Neutrophil (primary cell): ENCODE data around the gene GNG12.

Experiments used
- H3K27ac ChIP-seq: fragments of 200-600 bp; sonication (generic); 2 replicates; pipeline ENCODE4 v1.5.1; 2016; ENCODE audit warnings: mild to moderate bottlenecking, moderate library complexity
- H3K27me3 ChIP-seq: fragments of 200-600 bp; sonication (generic); 2 replicates; pipeline ENCODE4 v1.6.0; 2016; ENCODE audit warnings: mild to moderate bottlenecking
- H3K36me3 ChIP-seq: fragments of 200-600 bp; sonication (generic); 2 replicates; pipeline ENCODE4 v1.5.1; 2017
- H3K4me1 ChIP-seq, 2 experiments: fragments of 200-600 bp in 1 of 2; sonication (generic) in 1 of 2; 1 replicate in 1 of 2; 2 replicates in 1 of 2; pipeline versions ENCODE4 v1.5.1 to v1.6.1; 2013 to 2016; ENCODE audit warnings: low read depth in 1 of 2, low read length in 1 of 2, mild to moderate bottlenecking in 1 of 2, moderate library complexity in 1 of 2; ENCODE audit not compliant: control insufficient read depth in 1 of 2, insufficient read depth in 1 of 2
- H3K4me3 ChIP-seq, 2 experiments: fragments of 200-600 bp in 1 of 2; sonication (generic) in 1 of 2; 1 replicate in 1 of 2; 2 replicates in 1 of 2; pipeline ENCODE4 v1.5.1; 2013 to 2016; ENCODE audit warnings: low read depth in 1 of 2, low read length in 1 of 2, mild to moderate bottlenecking in 1 of 2, moderate library complexity in 1 of 2
- H3K9me3 ChIP-seq: fragments of 200-600 bp; sonication (generic); 2 replicates; pipeline ENCODE4 v1.5.1; 2016
- CTCF ChIP-seq: fragments of 200-600 bp; sonication (generic); IDR thresholded peaks from 2 replicates; pipeline ENCODE4 v1.5.1; 2016; ENCODE audit warnings: antibody characterized with exemption

Gene GNG12

DNA sequence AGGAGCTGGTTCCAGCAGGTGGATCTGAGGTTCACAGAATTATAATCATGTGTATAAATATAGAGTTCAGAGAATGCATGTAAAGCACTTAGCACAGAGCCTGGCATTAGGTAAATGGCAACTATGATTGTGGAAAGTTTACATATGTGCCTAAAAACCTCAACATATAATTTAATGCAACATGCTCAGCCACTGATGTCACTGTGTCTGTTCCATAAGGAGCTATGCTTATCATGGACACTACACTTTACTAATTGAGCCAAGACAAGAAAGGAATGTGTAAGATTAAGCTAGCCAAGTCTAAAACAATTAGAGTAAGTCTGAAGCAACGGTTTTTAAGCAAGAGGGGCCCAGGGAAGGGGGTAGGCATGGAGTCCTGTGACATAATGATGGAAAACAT is 61.5 kb downstream of the GNG12 start:
- Histone ChIP-seq H3K9me3 (no peaks in the 10 kb centered on the region), H3K4me1 (no peaks in the 10 kb centered on the region), H3K27ac (no peak overlapping the region), H3K27me3 (peaks cover 23% of the 10 kb centered on the region), H3K36me3 (no peaks in the 10 kb centered on the region), H3K4me3 (no peak overlapping the region)
- no peak for TF ChIP-seq CTCF

DNA sequence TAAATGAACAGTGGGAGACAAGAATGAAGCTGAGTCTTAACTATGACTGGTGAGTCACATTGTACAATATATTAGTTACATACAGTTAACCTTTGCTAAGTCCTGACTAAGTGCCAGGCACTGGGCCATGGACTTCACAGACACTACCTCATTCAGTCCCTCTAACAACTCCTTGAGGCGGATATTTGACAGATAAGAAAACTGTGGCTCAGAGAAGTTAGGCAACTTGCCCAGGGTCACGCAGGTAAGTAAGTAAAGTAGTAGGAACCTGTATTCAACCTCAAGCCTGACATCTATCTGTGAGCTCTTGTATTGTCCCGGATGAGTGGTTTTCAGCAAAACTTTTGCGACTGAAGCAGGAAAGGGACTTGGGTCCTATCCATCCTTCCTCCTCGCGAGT is 62.1 kb downstream of the GNG12 start:
- no peaks in the 10 kb centered on the region for H3K9me3 ChIP-seq
- no peak for TF ChIP-seq CTCF
- no peak overlapping the region for H3K4me3 ChIP-seq
- H3K36me3 ChIP-seq = no peaks in the 10 kb centered on the region
- peaks cover 29% of the 10 kb centered on the region for H3K27me3 ChIP-seq
- no peak overlapping the region for H3K27ac ChIP-seq
- peaks cover 2 to 4% of the 10 kb centered on the region in 2 experiments for H3K4me1 ChIP-seq

DNA sequence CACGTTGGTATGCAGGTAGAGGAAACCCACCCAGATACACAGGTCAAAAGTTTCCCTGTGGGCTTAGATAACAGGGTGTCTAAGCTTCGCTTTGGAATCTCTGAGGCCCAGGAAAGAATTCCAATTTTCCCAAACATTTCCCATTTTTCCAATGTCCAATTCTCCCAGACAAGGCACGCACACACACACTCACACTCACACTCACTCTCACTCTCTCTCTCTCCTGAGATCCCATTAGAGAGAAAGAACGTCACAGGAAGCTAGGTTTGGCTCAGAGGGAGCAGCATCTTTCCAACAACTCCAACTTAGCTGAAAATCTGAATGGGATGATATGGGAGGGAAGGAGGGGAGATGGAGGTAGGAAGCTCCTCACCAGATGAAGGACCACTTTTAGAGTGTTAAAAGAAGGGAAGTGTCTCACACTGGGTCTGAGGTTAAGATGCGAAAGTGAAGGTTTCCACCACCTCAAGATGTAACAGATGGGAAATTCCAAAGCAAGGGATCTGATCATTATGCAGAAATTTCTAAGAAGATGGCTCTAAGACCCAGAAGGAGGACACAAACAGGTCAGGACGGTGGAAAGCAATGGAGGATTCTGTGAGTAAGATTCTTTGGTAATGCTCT is 63.5 kb downstream of the GNG12 start:
- Histone ChIP-seq H3K4me3 (no peak overlapping the region), H3K27ac (no peak overlapping the region), H3K4me1 (peaks cover 3 to 5% of the 10 kb centered on the region in 2 experiments), H3K36me3 (no peaks in the 10 kb centered on the region), H3K9me3 (no peaks in the 10 kb centered on the region), H3K27me3 (peaks cover 40% of the 10 kb centered on the region)
- TF ChIP-seq CTCF = no peak

DNA sequence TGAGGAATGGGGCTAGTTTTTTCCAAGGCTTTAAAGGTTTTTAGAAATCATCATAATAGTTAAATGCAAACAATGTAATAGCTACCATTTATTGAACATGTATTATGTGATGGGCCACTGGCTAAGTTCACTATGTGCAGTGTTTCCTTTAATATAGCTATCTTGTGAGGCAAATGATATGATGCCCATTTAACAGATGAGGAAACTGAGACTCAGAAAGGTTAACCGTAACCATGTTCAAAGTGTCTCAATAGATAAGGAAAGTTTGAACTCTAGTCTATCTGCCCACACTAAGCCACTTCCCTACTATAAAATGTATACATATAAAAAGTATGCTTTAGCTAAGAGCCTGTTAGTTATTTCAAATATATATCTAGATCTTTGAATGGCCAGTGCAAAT is 64.8 kb downstream of the GNG12 start:
- peaks cover 3 to 5% of the 10 kb centered on the region in 2 experiments for H3K4me1 ChIP-seq
- TF ChIP-seq CTCF = no peak

DNA sequence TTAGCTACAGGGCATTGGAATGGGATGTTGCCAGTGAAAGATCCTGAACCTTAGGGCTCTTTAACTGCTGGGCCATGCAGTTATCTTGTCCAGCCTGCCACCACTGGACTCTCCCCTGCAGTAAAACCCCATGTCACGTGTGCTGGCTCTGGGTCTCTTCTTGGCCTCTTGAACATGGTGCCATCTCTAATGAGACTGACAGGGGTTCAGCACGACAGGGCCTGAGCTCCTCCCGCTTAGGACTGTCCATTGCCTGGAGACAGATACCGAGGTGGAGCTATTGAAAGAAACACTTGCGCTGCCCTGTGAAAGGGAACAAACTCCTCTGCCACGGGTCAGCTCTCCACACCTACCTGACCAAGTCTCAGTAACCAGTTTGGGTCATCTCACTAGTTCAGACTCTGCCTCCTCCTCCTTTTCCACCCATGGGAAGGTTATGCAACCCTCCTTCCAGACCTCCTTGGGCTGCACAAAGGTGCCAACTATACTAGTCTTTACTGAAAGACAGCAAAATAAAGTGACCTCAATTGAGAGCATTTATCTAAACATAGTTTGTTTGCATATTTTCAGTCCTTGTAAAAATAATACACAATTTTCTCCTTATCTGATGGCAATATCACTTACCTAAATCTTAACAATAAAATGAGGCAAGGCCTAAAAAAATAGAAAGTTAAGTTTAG is 66.0 kb downstream of the GNG12 start:
- Histone ChIP-seq H3K27me3 (peaks cover 65% of the 10 kb centered on the region), H3K36me3 (no peaks in the 10 kb centered on the region), H3K27ac (no peak overlapping the region), H3K4me1 (peaks cover 3 to 5% of the 10 kb centered on the region in 2 experiments), H3K9me3 (no peaks in the 10 kb centered on the region), H3K4me3 (no peak overlapping the region)
- TF ChIP-seq CTCF = no peak

More for the DNA sequence above, 64.8 kb downstream of the GNG12 start:
- Histone ChIP-seq H3K27me3 (peaks cover 53% of the 10 kb centered on the region), H3K36me3 (no peaks in the 10 kb centered on the region), H3K4me3 (no peak overlapping the region), H3K9me3 (no peaks in the 10 kb centered on the region), H3K27ac (no peak overlapping the region)
